ENCODE measurements around the gene EFNA4. TPM values are rescaled to one million over a fixed set of nuclear protein-coding genes. Genes with fewer than 3 reads are reported as not detected.

Gene EFNA4
- total RNA-seq, 6 donors from 2014 or later = 2.8 to 8.1 (median 7.0) TPM

GRCh38 chr1:155108296-155108695, 44.8 kb downstream of the EFNA4 start:
- Histone ChIP-seq H3K4me1 (peaks cover 3 to 27% (median 17%) of the 10 kb centered on the region in 4 donors), H3K27me3 (no peaks in the 10 kb centered on the region), H3K4me3 (no peak overlapping the region), H3K36me3 (no peaks in the 10 kb centered on the region), H3K9me3 (no peaks in the 10 kb centered on the region), H3K27ac (no peak overlapping the region)
- ATAC-seq (ENCODE audit: low FRiP score in 2 of 2) = no peak
- WGBS, 2 donors = 72 to 75% methylated on average over 5 of the region's 5 CpGs
- DNase-seq = no peak
- TF ChIP-seq EP300 (IDR thresholded peaks at IDR 0.05) (no peak), POLR2A (IDR thresholded peaks at IDR 0.05) (no peak), POLR2AphosphoS5 (IDR thresholded peaks at IDR 0.05) (no peak), CTCF (IDR thresholded peaks at IDR 0.05) (no peak)

- Histone ChIP-seq H3K9me3 (no peaks in the 10 kb centered on the region), H3K27me3 (no peaks in the 10 kb centered on the region), H3K27ac (no peak overlapping the region), H3K4me1 (peaks cover 0 to 20% (median 4%) of the 10 kb centered on the region in 4 donors), H3K36me3 (no peaks in the 10 kb centered on the region), H3K4me3 (no peak overlapping the region)
- ATAC-seq (ENCODE audit: low FRiP score in 2 of 2) (no peak), DNase-seq (no peak)
- WGBS, 2 donors = 92 to 93% methylated on average over 8 of the region's 8 CpGs
- no peak for TF ChIP-seq CTCF (IDR thresholded peaks at IDR 0.05)
- TF ChIP-seq POLR2A (IDR thresholded peaks at IDR 0.05) = no peak
- no peak for TF ChIP-seq EP300 (IDR thresholded peaks at IDR 0.05)
- no peak for TF ChIP-seq POLR2AphosphoS5 (IDR thresholded peaks at IDR 0.05)
Observed at GRCh38 chr1:155110381-155110780, 46.8 kb downstream of the EFNA4 start.

GRCh38 chr1:155110826-155111225, 47.3 kb downstream of the EFNA4 start:
- DNase-seq (no peak), ATAC-seq (ENCODE audit: low FRiP score in 2 of 2) (no peak)
- H3K27me3 ChIP-seq = no peaks in the 10 kb centered on the region
- H3K4me1 ChIP-seq = peaks cover 0 to 22% (median 3%) of the 10 kb centered on the region in 4 donors
- H3K9me3 ChIP-seq = no peaks in the 10 kb centered on the region
- WGBS, 2 donors = 62 to 64% methylated on average over 8 of the region's 8 CpGs
- no peak overlapping the region for H3K27ac ChIP-seq
- H3K4me3 ChIP-seq = no peak overlapping the region
- TF ChIP-seq EP300 (IDR thresholded peaks at IDR 0.05) = no peak
- TF ChIP-seq POLR2A (IDR thresholded peaks at IDR 0.05) = no peak
- no peak for TF ChIP-seq CTCF (IDR thresholded peaks at IDR 0.05)
- no peak for TF ChIP-seq POLR2AphosphoS5 (IDR thresholded peaks at IDR 0.05)
- no peaks in the 10 kb centered on the region for H3K36me3 ChIP-seq

GRCh38 chr1:155113450-155113980, 50.0 kb downstream of the EFNA4 start:
- no peaks in the 10 kb centered on the region for H3K9me3 ChIP-seq
- no peaks in the 10 kb centered on the region for H3K27me3 ChIP-seq
- H3K36me3 ChIP-seq = no peaks in the 10 kb centered on the region
- TF ChIP-seq CTCF (IDR thresholded peaks at IDR 0.05) (no peak), EP300 (IDR thresholded peaks at IDR 0.05) (no peak), POLR2AphosphoS5 (IDR thresholded peaks at IDR 0.05) (no peak), POLR2A (IDR thresholded peaks at IDR 0.05) (no peak)
- WGBS, 2 donors = 72 to 74% methylated on average over 5 of the region's 5 CpGs
- ATAC-seq (ENCODE audit: low FRiP score in 2 of 2) (no peak), DNase-seq (no peak)
- no peak overlapping the region for H3K4me3 ChIP-seq
- H3K4me1 ChIP-seq = peaks cover 0 to 18% (median 5%) of the 10 kb centered on the region in 4 donors
- no peak overlapping the region for H3K27ac ChIP-seq
